ENCODE measurements around the gene THSD7B. TPM values are rescaled to one million over a fixed set of nuclear protein-coding genes. Genes with fewer than 3 reads are reported as not detected.

Gene THSD7B
- polyA plus RNA-seq, 1 experiment = not detected

- Histone ChIP-seq H3K9me3 (ENCODE audit: control insufficient read depth, insufficient read depth, low read length) (peaks cover 19% of the 10 kb centered on the region), H3K27me3 (ENCODE audit: control insufficient read depth, insufficient read depth, low read length) (no peaks in the 10 kb centered on the region), H3K4me3 (ENCODE audit: low read depth, low read length) (no peak overlapping the region), H3K27ac (ENCODE audit: low read depth, low read length) (no peak overlapping the region)
- DNase-seq (ENCODE audit: low read depth, low spot score) = no peak
- CTCF ChIA-PET = no interaction called here
- POLR2A ChIA-PET = no interaction called here
- TF ChIP-seq, protein P1, sequence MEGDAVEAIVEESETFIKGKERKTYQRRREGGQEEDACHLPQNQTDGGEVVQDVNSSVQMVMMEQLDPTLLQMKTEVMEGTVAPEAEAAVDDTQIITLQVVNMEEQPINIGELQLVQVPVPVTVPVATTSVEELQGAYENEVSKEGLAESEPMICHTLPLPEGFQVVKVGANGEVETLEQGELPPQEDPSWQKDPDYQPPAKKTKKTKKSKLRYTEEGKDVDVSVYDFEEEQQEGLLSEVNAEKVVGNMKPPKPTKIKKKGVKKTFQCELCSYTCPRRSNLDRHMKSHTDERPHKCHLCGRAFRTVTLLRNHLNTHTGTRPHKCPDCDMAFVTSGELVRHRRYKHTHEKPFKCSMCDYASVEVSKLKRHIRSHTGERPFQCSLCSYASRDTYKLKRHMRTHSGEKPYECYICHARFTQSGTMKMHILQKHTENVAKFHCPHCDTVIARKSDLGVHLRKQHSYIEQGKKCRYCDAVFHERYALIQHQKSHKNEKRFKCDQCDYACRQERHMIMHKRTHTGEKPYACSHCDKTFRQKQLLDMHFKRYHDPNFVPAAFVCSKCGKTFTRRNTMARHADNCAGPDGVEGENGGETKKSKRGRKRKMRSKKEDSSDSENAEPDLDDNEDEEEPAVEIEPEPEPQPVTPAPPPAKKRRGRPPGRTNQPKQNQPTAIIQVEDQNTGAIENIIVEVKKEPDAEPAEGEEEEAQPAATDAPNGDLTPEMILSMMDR (IDR thresholded peaks at IDR 0.05; ENCODE audit: low read depth, low read length) = no peak
Measured at GRCh38 chr2:136766073-136766404, 694 bp downstream of the THSD7B start.

DNA sequence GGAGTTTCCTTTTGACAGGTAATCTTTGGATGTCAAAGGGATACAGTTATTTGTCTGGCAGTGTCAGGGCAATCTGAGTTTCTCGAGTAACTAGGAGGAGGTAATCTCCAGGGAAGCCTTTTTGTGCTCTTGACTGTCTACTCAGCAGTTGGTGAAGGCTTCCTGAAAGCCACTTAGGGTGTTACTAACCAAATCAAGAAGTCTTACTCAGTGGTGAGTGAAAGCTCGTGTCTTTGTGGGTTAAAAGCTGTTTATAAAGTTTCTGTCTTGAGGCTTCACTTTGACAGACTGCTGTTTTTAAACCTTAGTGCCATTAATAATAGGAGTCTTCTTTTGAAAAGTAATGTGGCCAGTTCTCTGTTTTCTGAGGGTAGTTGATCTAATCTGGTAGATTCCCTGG, 1.7 kb downstream of the THSD7B start:
- CTCF ChIA-PET = no interaction called here
- Histone ChIP-seq H3K9me3 (ENCODE audit: control insufficient read depth, insufficient read depth, low read length) (peaks cover 18% of the 10 kb centered on the region), H3K27ac (ENCODE audit: low read depth, low read length) (no peak overlapping the region), H3K4me3 (ENCODE audit: low read depth, low read length) (no peak overlapping the region), H3K27me3 (ENCODE audit: control insufficient read depth, insufficient read depth, low read length) (no peaks in the 10 kb centered on the region)
- no peak for DNase-seq (ENCODE audit: low read depth, low spot score)
- TF ChIP-seq, protein P1 (IDR thresholded peaks at IDR 0.05; ENCODE audit: low read depth, low read length) = no peak
- POLR2A ChIA-PET = no interaction called here

- Histone ChIP-seq H3K27ac (ENCODE audit: low read depth, low read length) (no peak overlapping the region), H3K9me3 (ENCODE audit: control insufficient read depth, insufficient read depth, low read length) (peaks cover 12% of the 10 kb centered on the region; the same call in 1 of the 2 replicates), H3K27me3 (ENCODE audit: control insufficient read depth, insufficient read depth, low read length) (no peaks in the 10 kb centered on the region), H3K4me3 (ENCODE audit: low read depth, low read length) (no peak overlapping the region)
- POLR2A ChIA-PET = no interaction called here
- TF ChIP-seq, protein P1 (IDR thresholded peaks at IDR 0.05; ENCODE audit: low read depth, low read length) = no peak
- DNase-seq (ENCODE audit: low read depth, low spot score) = no peak
- CTCF ChIA-PET = no interaction called here
Measured at GRCh38 chr2:136769871-136770270, 4.5 kb downstream of the THSD7B start.

DNA sequence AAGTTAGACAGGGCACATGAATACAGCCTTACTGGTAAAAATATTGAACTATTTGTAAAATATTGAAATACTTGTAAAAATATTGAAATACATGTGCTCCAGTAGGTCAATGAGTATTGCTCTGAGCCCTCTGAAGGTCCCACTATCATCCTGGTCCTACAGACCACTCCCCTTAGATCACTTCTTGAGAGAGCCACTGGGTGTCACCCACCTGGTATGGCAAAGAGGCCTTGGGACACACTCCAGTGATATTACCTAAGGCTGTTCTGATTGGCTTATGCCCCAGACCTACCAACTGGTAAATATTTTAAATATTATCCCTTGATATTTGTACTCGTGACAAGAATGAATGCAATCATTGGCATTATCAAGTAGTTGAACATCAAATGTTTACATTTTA, 5.0 kb downstream of the THSD7B start:
- TF ChIP-seq, protein P1 (IDR thresholded peaks at IDR 0.05; ENCODE audit: low read depth, low read length) = no peak
- H3K4me3 ChIP-seq (ENCODE audit: low read depth, low read length) = no peak overlapping the region

DNA sequence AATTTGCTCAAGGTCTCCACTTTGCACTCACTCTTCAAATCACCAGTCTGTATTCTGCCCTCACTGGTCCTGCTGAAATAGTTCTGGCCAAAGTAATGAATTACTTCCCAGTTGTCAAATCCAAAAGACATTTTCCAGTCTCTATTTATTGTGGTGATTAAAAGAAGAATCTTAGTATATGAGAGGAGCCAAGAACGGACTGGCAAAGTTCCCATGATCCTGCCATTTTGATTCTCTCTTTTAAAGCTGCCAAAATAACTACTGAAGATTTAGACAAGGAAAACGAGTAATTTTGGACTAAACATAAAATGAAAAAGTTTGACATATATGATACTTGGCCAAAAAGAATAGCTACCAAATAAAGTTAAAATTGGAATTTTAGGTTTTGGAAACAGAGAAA, 12.0 kb downstream of the THSD7B start:
- TF ChIP-seq, protein P1 (IDR thresholded peaks at IDR 0.05; ENCODE audit: low read depth, low read length) = no peak
- Histone ChIP-seq H3K27ac (ENCODE audit: low read depth, low read length) (no peak overlapping the region), H3K9me3 (ENCODE audit: control insufficient read depth, insufficient read depth, low read length) (peaks cover 7% of the 10 kb centered on the region; the same call in 1 of the 2 replicates), H3K27me3 (ENCODE audit: control insufficient read depth, insufficient read depth, low read length) (no peaks in the 10 kb centered on the region), H3K4me3 (ENCODE audit: low read depth, low read length) (no peak overlapping the region)
- POLR2A ChIA-PET = no interaction called here
- CTCF ChIA-PET = interaction anchor here (0.5 kb wide), 1 partner anchor 590 kb away, joined by 3 read pairs; no protein-coding TSS in a partner anchor
- DNase-seq (ENCODE audit: low read depth, low spot score) = no peak

More for the DNA sequence above, 5.0 kb downstream of the THSD7B start:
- ChIA-PET POLR2A (no interaction called here), CTCF (no interaction called here)
- Histone ChIP-seq H3K9me3 (ENCODE audit: control insufficient read depth, insufficient read depth, low read length) (peaks cover 7% of the 10 kb centered on the region; the same call in 1 of the 2 replicates), H3K27ac (ENCODE audit: low read depth, low read length) (no peak overlapping the region), H3K27me3 (ENCODE audit: control insufficient read depth, insufficient read depth, low read length) (no peaks in the 10 kb centered on the region)
- DNase-seq (ENCODE audit: low read depth, low spot score) = no peak

Data from AG04450 (cell line).